ENCODE measurements around the gene BABAM2.
"Not testable (repeated sequence)": the region's sequence is repeated elsewhere in the genome, so short reads cannot be mapped to it uniquely, and the experiment has no call there.

BABAM2 gene

DNA sequence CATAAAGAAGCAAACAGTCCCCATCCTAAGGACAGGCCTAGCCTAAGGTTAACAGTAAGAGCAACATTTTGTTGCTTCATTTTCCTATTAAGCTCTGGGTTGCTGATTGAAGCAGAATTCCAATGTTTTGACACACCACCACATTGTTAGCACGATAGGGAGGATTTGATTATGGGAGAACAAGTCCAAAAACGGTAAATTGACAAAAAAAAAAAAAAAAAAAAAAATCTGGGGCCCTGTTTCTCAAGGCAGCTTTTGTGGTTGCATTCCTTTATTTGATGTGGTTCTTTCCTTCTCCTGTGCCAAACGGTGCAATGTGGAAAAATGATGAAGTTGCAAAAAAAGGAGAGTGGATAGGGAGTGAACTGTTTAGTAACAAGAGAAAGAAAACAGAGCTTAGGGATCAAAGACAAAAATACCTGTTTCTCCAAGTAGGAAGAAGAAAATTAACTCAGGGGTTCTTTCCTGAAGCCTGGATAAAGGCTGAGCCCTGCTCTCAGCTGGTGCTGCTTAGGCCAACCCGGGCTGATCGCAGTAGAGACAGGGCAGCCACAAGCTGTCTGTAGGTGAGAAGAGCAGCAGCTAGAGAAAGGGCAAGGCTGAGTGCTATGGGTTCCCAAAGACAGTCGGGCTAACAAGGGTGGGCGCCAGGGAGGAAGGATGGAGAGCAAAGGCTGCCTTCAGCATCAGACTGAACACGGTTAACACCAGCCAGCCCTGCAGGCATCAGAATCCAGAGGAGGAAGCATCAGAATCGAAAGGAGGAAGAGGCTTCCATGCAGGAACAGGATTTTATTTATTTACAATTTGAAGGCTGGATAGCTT is 334.3 kb downstream of the BABAM2 start:
- DNase-seq, result no peak

GRCh38 chr2:28225473-28226080 is 335.0 kb downstream of the BABAM2 start:
- DNase-seq, result no peak

DNA sequence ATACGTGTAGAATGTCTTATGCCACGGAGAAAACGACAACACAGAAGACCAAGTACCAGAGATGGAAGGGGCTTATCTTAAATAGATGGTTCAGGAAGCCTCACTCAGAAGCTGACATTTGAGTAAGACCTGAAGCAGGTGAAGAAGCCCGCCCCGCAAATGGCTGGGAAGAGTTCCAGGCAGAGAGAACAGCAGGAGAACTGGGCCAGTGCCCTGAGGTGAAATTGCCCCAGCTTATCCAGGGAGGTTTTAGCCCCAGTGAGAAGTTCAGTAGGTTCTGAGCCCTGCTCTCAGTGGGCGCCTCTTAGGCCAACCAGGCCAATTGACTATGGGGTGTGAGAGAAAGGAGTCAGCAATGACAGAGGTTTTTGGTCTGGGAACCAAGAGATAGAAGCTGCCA is 336.0 kb downstream of the BABAM2 start:
- no peak for DNase-seq

DNA sequence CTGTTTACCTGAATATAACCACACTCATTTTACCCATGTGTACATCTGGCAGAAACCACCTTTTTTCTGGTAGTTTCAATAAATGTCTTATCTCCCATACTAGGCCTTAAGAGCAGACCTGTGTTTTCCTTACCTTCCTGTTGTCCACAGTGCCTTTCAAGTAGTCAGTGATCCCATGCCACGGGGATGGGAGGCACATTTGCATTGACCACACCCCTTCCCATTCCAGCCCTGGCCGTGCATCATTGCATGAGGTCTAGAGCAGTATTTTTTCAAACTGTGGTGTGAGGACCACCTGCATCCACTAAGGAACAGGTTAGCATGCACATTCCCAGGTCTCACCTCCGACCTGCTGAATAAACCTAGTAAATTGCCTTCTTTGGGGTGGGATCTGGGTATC is 337.0 kb downstream of the BABAM2 start:
- no peak for DNase-seq

DNA sequence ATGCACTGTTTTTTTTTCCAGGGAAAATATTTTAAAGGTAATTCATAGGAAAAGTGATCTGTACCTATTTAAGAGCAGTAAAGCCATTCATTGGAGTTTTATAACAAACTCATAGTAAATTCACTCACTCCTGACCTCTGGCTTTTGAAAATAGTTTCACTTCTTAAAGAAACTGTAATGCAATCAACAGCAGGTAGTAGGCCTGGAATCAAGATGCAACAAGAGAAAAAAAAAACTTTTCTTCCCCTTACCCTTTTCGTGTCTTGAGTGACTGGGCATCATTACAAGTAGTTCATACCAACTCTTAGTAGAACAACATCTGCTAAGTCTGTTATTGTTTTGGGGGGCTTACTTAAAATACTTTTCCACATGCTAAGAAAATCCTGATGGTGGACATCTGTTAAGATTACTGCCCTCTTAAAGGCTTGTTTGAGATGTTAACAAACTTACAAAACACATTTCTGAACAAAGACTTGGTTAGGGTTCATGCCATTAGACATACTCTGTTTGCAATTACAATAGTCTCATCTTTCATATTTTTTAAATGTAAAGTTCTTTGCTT is 338.0 kb downstream of the BABAM2 start:
- no peak for DNase-seq

- DNase-seq, result no peak
Measured at GRCh38 chr2:28231110-28231631, 340.6 kb downstream of the BABAM2 start.

- DNase-seq, result no peak
Measured at GRCh38 chr2:28232295-28232694, 341.8 kb downstream of the BABAM2 start.

- DNase-seq, result no peak
Measured at GRCh38 chr2:28233164-28233676, 342.7 kb downstream of the BABAM2 start.

DNA sequence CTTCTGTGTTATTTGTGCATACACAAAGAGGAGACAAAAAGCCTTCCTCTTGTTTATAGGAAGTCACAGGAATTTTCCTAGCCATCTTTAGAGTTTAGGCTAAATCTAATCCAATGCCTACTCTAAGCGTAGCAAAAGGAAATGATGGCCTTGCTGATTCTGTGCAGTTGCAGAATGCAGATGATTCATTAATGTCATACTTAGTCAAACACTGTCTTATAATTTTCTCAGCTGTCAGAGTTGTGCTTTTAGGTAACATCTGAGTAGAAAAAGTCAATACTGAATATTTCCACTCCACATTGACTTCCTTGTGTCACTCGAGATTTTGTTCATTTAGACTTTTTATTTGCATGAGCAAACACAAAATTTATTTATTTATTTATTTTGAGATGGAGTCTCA is 344.3 kb downstream of the BABAM2 start:
- no peak for DNase-seq

GRCh38 chr2:28239207-28239606 is 348.7 kb downstream of the BABAM2 start:
- no peak for DNase-seq

DNA sequence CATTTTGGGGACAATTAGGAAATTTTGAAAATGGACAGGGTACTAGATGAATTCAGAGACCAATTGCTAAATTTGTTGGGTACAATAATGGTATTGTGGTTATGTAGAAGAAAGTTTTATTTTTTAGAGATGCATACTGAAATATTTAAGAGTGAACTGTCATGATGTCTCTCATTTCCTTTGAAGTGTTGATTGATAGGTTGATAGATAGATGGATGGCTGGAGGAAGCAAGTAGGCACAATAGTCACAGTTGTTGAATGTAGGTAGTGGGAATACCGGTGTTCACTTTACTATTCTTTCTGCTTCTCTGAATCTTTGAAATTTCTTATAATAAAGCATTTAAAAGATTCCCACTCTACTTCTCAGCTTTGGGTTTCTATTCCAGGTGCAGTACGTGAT is 350.4 kb downstream of the BABAM2 start:
- DNase-seq, result no peak

DNA sequence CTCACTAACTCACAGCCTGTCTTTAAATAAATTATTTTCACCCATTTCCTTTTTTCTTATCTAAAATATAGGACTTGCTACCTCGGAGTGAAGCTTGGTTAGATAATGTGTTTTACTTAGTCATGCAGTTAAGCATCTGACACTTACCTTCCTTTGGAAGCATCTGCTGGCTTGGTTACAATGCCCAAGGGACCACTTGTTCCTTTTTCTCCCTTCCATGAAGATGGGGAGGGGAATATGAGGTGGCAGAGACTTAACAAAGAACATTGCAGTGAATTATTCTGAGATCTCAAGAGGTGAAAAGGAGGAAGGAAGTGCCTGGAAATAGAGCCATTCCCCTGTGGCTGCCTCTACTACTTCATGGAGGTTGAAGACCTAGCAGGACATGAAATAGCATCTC is 356.8 kb downstream of the BABAM2 start:
- no peak for DNase-seq

- no peak for DNase-seq
Measured at GRCh38 chr2:28247734-28248133, 357.2 kb downstream of the BABAM2 start.

DNA sequence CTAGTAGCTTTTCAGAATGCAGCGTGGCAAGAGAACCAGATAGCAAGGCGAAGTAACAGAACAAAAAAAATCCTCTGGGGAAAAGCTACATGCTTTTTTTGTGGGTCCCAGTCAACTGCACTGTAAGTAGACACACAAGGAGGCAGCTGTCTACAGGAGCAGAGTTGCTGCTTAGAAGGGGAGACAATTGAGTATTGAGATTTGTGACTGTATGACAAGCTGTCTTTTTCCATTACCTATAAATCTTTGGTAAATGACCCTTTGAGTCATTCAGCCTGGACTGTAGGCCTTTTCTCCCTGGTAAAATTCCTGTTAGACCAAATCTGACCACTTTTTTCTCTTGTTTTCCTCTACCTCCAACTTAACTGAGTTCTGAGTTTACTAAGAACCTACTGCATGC is 358.0 kb downstream of the BABAM2 start:
- DNase-seq, result no peak

DNA sequence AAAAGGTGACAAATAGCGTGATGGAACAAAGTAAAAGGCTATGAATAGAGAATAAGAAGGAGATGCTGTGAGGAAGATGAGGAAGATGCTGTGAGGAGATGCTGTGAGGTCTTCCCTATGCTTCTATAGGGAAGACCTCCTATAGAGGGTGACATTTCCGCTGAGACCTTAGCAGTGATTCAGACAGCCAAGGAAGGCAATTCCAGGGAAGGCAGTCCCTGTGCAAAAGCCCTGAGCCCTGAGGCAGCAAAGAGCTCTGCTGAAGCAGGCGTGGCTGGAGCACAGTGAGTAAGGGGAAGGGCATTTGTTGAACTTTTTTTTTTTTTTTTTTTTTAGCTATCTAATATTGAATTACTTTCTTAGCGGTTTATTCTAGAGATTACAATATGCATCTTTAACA is 359.5 kb downstream of the BABAM2 start:
- DNase-seq, result no peak

- no peak for DNase-seq
Measured at GRCh38 chr2:28251337-28251736, 360.8 kb downstream of the BABAM2 start.

GRCh38 chr2:28252311-28252710 is 361.8 kb downstream of the BABAM2 start:
- no peak for DNase-seq

DNA sequence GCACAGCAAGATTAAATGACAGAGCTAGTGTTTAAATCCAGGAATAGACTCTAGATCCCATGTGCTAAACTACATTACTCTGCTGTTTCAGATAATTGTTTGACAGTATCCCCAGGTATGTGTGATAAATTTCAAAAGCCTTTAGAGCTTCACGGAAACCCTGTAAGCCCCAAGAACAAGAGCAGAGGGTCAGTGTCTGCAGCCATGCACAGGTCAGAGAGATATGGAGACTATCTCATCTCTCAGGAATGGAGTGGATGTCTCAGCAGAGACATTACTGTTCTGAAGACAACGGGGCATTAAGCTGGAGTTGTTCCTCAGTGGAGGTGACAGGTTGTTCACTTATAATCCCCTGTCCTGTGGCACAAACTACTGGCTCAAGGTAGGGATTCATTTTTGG is 363.0 kb downstream of the BABAM2 start:
- DNase-seq, result no peak

DNA sequence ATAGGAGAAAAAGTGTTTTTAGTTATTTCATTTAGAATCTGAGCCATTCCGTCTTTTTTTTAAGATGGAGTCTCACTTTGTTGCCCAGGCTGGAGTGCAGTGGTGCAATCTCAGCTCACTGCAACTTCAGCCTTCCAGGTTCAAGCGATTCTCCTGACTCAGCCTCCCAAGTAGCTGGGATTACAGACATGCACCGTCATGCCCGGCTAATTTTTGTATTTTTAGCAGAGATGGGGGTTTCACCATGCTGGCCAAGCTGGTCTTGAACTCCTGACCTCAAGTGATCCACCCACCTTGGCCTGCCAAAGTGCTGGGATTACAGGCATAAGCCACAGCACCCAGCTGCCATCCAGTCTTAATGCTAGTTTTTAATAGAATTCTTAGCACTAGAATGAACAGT is 364.7 kb downstream of the BABAM2 start:
- not testable (repeated sequence) for DNase-seq

- DNase-seq, result no peak
Measured at GRCh38 chr2:28257182-28257581, 366.7 kb downstream of the BABAM2 start.

DNA sequence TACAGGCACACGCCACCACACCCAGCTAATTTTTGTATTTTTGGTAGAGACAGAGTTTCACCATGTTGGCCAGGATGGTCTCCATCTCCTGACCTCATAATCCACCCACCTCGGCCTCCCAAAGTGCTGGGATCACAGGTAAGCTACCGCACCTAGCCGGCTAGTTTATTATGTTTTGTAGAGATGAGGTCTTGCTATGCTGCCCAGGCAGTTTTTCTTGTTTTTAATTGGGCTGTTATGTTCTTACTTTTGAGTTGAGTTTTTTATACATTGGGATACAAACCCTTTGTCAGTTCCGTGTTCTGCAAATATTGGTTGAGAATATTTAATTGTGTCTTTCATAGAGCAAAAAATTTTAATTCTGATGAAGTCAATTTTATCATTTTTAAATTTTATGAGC is 368.7 kb downstream of the BABAM2 start:
- not testable (repeated sequence) for DNase-seq

DNA sequence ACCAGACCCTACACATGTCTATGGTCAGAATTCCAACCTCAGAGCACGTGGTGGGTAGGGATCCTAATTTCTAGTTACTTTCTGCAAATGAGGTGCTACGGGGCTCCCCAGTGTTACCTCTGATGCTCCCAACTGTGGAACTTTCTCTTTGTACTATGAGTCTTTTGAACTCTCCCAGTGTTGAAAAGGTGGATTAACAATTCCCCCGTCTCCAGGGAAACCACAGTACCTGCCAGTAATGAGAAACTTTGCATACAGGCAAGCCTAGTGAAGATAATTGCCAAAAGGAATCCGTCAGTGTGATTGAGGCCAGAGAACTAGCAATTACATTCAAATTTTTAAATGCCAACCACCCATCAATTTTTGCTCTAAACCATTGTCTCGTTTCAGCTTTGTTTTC is 373.2 kb downstream of the BABAM2 start:
- no peak for DNase-seq

GRCh38 chr2:28267282-28267681 is 376.8 kb downstream of the BABAM2 start:
- no peak for DNase-seq

GRCh38 chr2:28268386-28268785 is 377.9 kb downstream of the BABAM2 start:
- no peak for DNase-seq

All from NCI-H2227 treated with DMSO at 0.1 percent for 48 hours (cell line).